Measurements from ENCODE around the gene SEMA3D. TPM values are rescaled to one million over a fixed set of nuclear protein-coding genes. Genes with fewer than 3 reads are reported as not detected.
A peak's percentile ranks its signal among the peaks of the same experiment; 100 is the strongest.

The SEMA3D gene
- total and polyA plus RNA-seq, 2 of the 4 experiments (the other 2 are of a cell fraction), result 2.9 to 13.6 TPM

DNA sequence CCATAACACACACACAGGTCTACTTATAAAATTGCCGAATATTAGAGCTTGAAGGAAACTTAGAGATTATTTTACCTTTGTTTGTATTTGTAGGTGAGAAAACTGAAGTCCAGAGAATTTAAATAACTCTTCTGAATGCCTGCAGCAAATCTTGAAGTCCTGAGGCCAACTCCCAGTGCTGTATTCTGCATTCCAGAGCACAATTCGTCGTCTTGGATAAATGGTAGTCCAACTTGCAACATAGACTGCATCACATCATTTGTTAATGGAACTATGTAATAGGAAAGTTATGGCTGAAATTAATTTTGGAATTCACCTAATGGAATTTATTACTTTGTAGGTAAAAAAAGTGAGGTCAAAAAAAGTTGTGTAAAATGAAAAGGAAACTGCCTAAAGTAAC is 37.3 kb upstream of the SEMA3D start:
- H2BK20ac ChIP-seq (ENCODE audit: low read depth, low read length), result no peak overlapping the region
- no peak overlapping the region for H3K9ac ChIP-seq (ENCODE audit: low read depth, low read length)
- ChIA-PET POLR2A (ENCODE audit: unreplicated experiment) (no interaction called here), CTCF (interaction anchor here (0.6 kb wide), 1 partner anchor 242 kb away, joined by 5 read pairs; no protein-coding TSS in a partner anchor)
- ATAC-seq (ENCODE audit: low read depth) (0 out of 2 replicates have a peak, but pooled peaks have one; percentile 37), DNase-seq (peak; percentile 23)
- no peak overlapping the region for H4K91ac ChIP-seq (ENCODE audit: insufficient read depth, low read depth, low read length)
- no peak overlapping the region for H2AK5ac ChIP-seq (ENCODE audit: low read depth, low read length)
- H3K4ac ChIP-seq (ENCODE audit: low read depth, low read length), result no peak overlapping the region
- H3K27ac ChIP-seq (ENCODE audit: insufficient read depth, low read length), result no peak overlapping the region
- no peaks in the 10 kb centered on the region for H4K20me1 ChIP-seq (ENCODE audit: insufficient read depth, low read length)
- H3K9me1 ChIP-seq (ENCODE audit: insufficient read depth, low read length), result no peaks in the 10 kb centered on the region
- H3K27me3 ChIP-seq (ENCODE audit: control insufficient read depth, insufficient read depth, low read length), result no peaks in the 10 kb centered on the region
- H3K14ac ChIP-seq (replicated peaks; ENCODE audit: low read depth, low read length), result no peak overlapping the region
- H2BK15ac ChIP-seq (ENCODE audit: low read depth, low read length), result no peak overlapping the region
- H3K9me3 ChIP-seq (ENCODE audit: control insufficient read depth, insufficient read depth, low read length), result no peaks in the 10 kb centered on the region
- no peak overlapping the region for H2BK120ac ChIP-seq (ENCODE audit: low read depth, low read length)
- no peaks in the 10 kb centered on the region for H3K79me1 ChIP-seq (ENCODE audit: low read depth in 1 of 2, low read length in 2 of 2)
- H3K56ac ChIP-seq (ENCODE audit: extremely low read depth, insufficient read depth, low read length), result no peak overlapping the region
- no TSS peak for BruUV-seq (replicated peaks)
- H3K4me1 ChIP-seq (ENCODE audit: control insufficient read depth, insufficient read depth, low read length), result peaks cover 2% of the 10 kb centered on the region; the same call in 1 of the 2 replicates
- no peak overlapping the region for H2BK5ac ChIP-seq (ENCODE audit: low read depth, low read length, poor library complexity, severe bottlenecking)
- no peak overlapping the region for H3K4me2 ChIP-seq (ENCODE audit: low read depth, low read length)
- TF ChIP-seq MXI1 (IDR thresholded peaks at IDR 0.05; ENCODE audit: borderline replicate concordance, low read depth, low read length), result no peak
- TF ChIP-seq RAD21 (IDR thresholded peaks at IDR 0.05; ENCODE audit: low read length), result no peak
- TF ChIP-seq CEBPB (IDR thresholded peaks at IDR 0.05; ENCODE audit: low read depth, low read length), result no peak
- no peak for TF ChIP-seq RFX5 (IDR thresholded peaks at IDR 0.05; ENCODE audit: low read depth, low read length)
- TF ChIP-seq NFE2L2 (IDR thresholded peaks at IDR 0.05; ENCODE audit: low read depth, low read length), result no peak
- TF ChIP-seq, protein P1, sequence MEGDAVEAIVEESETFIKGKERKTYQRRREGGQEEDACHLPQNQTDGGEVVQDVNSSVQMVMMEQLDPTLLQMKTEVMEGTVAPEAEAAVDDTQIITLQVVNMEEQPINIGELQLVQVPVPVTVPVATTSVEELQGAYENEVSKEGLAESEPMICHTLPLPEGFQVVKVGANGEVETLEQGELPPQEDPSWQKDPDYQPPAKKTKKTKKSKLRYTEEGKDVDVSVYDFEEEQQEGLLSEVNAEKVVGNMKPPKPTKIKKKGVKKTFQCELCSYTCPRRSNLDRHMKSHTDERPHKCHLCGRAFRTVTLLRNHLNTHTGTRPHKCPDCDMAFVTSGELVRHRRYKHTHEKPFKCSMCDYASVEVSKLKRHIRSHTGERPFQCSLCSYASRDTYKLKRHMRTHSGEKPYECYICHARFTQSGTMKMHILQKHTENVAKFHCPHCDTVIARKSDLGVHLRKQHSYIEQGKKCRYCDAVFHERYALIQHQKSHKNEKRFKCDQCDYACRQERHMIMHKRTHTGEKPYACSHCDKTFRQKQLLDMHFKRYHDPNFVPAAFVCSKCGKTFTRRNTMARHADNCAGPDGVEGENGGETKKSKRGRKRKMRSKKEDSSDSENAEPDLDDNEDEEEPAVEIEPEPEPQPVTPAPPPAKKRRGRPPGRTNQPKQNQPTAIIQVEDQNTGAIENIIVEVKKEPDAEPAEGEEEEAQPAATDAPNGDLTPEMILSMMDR (conservative IDR thresholded peaks at IDR 0.05; ENCODE audit: low read depth, low read length), result no peak
- TF ChIP-seq BHLHE40 (IDR thresholded peaks at IDR 0.05; ENCODE audit: low read depth, low read length), result no peak
- TF ChIP-seq, protein P2, sequence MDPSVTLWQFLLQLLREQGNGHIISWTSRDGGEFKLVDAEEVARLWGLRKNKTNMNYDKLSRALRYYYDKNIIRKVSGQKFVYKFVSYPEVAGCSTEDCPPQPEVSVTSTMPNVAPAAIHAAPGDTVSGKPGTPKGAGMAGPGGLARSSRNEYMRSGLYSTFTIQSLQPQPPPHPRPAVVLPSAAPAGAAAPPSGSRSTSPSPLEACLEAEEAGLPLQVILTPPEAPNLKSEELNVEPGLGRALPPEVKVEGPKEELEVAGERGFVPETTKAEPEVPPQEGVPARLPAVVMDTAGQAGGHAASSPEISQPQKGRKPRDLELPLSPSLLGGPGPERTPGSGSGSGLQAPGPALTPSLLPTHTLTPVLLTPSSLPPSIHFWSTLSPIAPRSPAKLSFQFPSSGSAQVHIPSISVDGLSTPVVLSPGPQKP (IDR thresholded peaks at IDR 0.05; ENCODE audit: borderline replicate concordance, low read depth, low read length), result no peak
- TF ChIP-seq CHD1 (IDR thresholded peaks at IDR 0.05; ENCODE audit: low read depth, low read length), result no peak
- no peak for TF ChIP-seq SMC3 (IDR thresholded peaks at IDR 0.05; ENCODE audit: low read depth, low read length)
- TF ChIP-seq MAFK (IDR thresholded peaks at IDR 0.05; ENCODE audit: low read depth, low read length), result no peak
- TF ChIP-seq FOS (IDR thresholded peaks at IDR 0.05; ENCODE audit: low read depth, low read length), result no peak
- no peak for TF ChIP-seq POLR2A (IDR thresholded peaks at IDR 0.05; ENCODE audit: low read depth, low read length)
- TF ChIP-seq, protein P3, sequence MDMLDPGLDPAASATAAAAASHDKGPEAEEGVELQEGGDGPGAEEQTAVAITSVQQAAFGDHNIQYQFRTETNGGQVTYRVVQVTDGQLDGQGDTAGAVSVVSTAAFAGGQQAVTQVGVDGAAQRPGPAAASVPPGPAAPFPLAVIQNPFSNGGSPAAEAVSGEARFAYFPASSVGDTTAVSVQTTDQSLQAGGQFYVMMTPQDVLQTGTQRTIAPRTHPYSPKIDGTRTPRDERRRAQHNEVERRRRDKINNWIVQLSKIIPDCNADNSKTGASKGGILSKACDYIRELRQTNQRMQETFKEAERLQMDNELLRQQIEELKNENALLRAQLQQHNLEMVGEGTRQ (IDR thresholded peaks at IDR 0.05; ENCODE audit: low read depth, low read length), result no peak
- TF ChIP-seq RCOR1 (IDR thresholded peaks at IDR 0.05; ENCODE audit: insufficient replicate concordance, low read length), result no peak
- no peak for TF ChIP-seq MAZ (IDR thresholded peaks at IDR 0.05; ENCODE audit: borderline replicate concordance, low read depth, low read length)
- in situ Hi-C loops (cut with MboI; ENCODE audit: low sequenced_read_pairs), result no loop called here
- H3K18ac ChIP-seq (ENCODE audit: low read depth, low read length), result no peak overlapping the region
- H4K5ac ChIP-seq (ENCODE audit: low read depth, low read length), result no peak overlapping the region
- H2AFZ ChIP-seq (replicated peaks; ENCODE audit: low read length, poor library complexity), result no peak overlapping the region
- H4K8ac ChIP-seq (ENCODE audit: low read depth in 2 of 2, low read length in 2 of 2), result 0 out of 4 replicates have a peak overlapping the region, but pooled peaks of 1 of the 2 experiments have one; percentile 2
- intact Hi-C loops (cut with micrococcal nuclease), result no loop called here
- H3K4me3 ChIP-seq (ENCODE audit: insufficient read depth, low read depth, low read length), result no peak overlapping the region
- H3K23ac ChIP-seq (ENCODE audit: low read depth, low read length), result no peak overlapping the region
- no peaks in the 10 kb centered on the region for H3K36me3 ChIP-seq (ENCODE audit: control insufficient read depth, insufficient read depth, low read length)
- H2AK9ac ChIP-seq (replicated peaks; ENCODE audit: low read depth, low read length, poor library complexity), result no peak overlapping the region
- dilution Hi-C loops (cut with HindIII; ENCODE audit: low sequenced_read_pairs, unreplicated experiment), result no loop called here
- WGBS, 2 experiments (ENCODE audit: extremely low coverage in 2 of 2, insufficient read length in 1 of 2), result no CpG with 5 or more reads among the region's 3 CpGs
